SK-N-SH treated with all-trans-retinoic acid at 6 μM for 48 hours (cell line): Measurements from ENCODE around the gene HTR1D.

Experiments used
- ATAC-seq: fragments of 200-7000 bp; cut with Tn5 transposase; 3 replicates; pipeline ENCODE4 v1.9.1; 2020; ENCODE audit warnings: mild to moderate bottlenecking, moderate library complexity
- ARNTL ChIP-seq: fragments of 450-650 bp; formaldehyde crosslinking; IDR thresholded peaks from 2 replicates; pipeline ENCODE4 v1.5.0; 2020; ENCODE audit warnings: low read depth, mild to moderate bottlenecking, moderate library complexity, borderline replicate concordance
- BACH2 ChIP-seq: fragments of 250-450 bp; sonication (Bioruptor Pico); IDR thresholded peaks from 2 replicates; pipeline ENCODE4 v1.9.0; 2021; ENCODE audit warnings: mild to moderate bottlenecking, borderline replicate concordance
- CREB5 ChIP-seq: fragments of 250-450 bp; sonication (Bioruptor Pico); IDR thresholded peaks from 2 replicates; pipeline ENCODE4 v1.5.1; 2020; ENCODE audit warnings: low read depth, mild to moderate bottlenecking, moderate library complexity
- CSDC2 ChIP-seq: fragments of 250-450 bp; sonication (Bioruptor Pico); IDR thresholded peaks from 2 replicates; pipeline ENCODE4 v1.5.0; 2020; ENCODE audit warnings: mild to moderate bottlenecking, moderate library complexity
- CSRNP3 ChIP-seq: fragments of 250-450 bp; sonication (Bioruptor Pico); IDR thresholded peaks from 2 replicates; pipeline ENCODE4 v1.5.1; 2021; ENCODE audit warnings: mild to moderate bottlenecking, moderate library complexity
- ESRRG ChIP-seq: fragments of 250-450 bp; sonication (Bioruptor Pico); IDR thresholded peaks from 2 replicates; pipeline ENCODE4 v1.6.1; 2021; ENCODE audit warnings: mild to moderate bottlenecking
- GLIS3 ChIP-seq: fragments of 250-450 bp; sonication (Bioruptor Pico); IDR thresholded peaks from 2 replicates; pipeline ENCODE4 v1.5.0; 2020; ENCODE audit warnings: mild to moderate bottlenecking, moderate library complexity
- ISL1 ChIP-seq: fragments of 250-450 bp; sonication (Bioruptor Pico); IDR thresholded peaks from 2 replicates; pipeline ENCODE4 v2.1.2; 2022; ENCODE audit warnings: mild to moderate bottlenecking, moderate library complexity
- OSR1 ChIP-seq: fragments of 250-450 bp; sonication (Bioruptor Pico); IDR thresholded peaks from 2 replicates; pipeline ENCODE4 v1.8.0; 2022; ENCODE audit warnings: moderate library complexity, mild to moderate bottlenecking, inconsistent platforms
- PATZ1 ChIP-seq: fragments of 250-450 bp; sonication (Bioruptor Pico); IDR thresholded peaks from 2 replicates; pipeline ENCODE4 v1.8.0; 2020; ENCODE audit warnings: mild to moderate bottlenecking, moderate library complexity, borderline replicate concordance
- POU6F1 ChIP-seq: fragments of 250-450 bp; sonication (Bioruptor Pico); IDR thresholded peaks from 2 replicates; pipeline ENCODE4 v1.8.0; 2021; ENCODE audit warnings: low read depth, mild to moderate bottlenecking, moderate library complexity, borderline replicate concordance
- PPARA ChIP-seq: fragments of 250-450 bp; sonication (Bioruptor Pico); IDR thresholded peaks from 2 replicates; pipeline ENCODE4 v1.5.0; 2020; ENCODE audit warnings: mild to moderate bottlenecking, borderline replicate concordance
- RARB ChIP-seq: fragments of 250-450 bp; sonication (Bioruptor Pico); IDR thresholded peaks from 2 replicates; pipeline ENCODE4 v1.8.0; 2021; ENCODE audit warnings: mild to moderate bottlenecking, moderate library complexity
- SNAI2 ChIP-seq: fragments of 250-450 bp; sonication (Bioruptor Pico); IDR thresholded peaks from 2 replicates; pipeline ENCODE4 v1.5.0; 2020; ENCODE audit warnings: mild to moderate bottlenecking, moderate library complexity
- TCF4 ChIP-seq: fragments of 250-450 bp; sonication (Bioruptor Pico); IDR thresholded peaks from 2 replicates; pipeline ENCODE4 v1.8.0; 2021; ENCODE audit warnings: mild to moderate bottlenecking, moderate library complexity, borderline replicate concordance
- TOX ChIP-seq: fragments of 250-450 bp; sonication (Bioruptor Pico); IDR thresholded peaks from 2 replicates; pipeline ENCODE4 v1.8.0; 2021; ENCODE audit warnings: mild to moderate bottlenecking, moderate library complexity, borderline replicate concordance
- TSHZ2 ChIP-seq: fragments of 250-450 bp; sonication (Bioruptor Pico); IDR thresholded peaks from 2 replicates; pipeline ENCODE4 v1.5.0; 2020; ENCODE audit warnings: mild to moderate bottlenecking, moderate library complexity
- ZC3H10 ChIP-seq: fragments of 250-450 bp; sonication (Bioruptor Pico); IDR thresholded peaks from 2 replicates; pipeline ENCODE4 v1.5.1; 2021; ENCODE audit warnings: mild to moderate bottlenecking, moderate library complexity
- ZFP3 ChIP-seq: fragments of 250-450 bp; sonication (Bioruptor Pico); IDR thresholded peaks from 2 replicates; pipeline ENCODE4 v1.5.0; 2020; ENCODE audit warnings: mild to moderate bottlenecking, moderate library complexity
- ZNF565 ChIP-seq: fragments of 450-650 bp; formaldehyde crosslinking; conservative IDR thresholded peaks from 2 replicates; pipeline ENCODE4 v1.5.0; 2020; ENCODE audit warnings: low read depth, mild to moderate bottlenecking, moderate library complexity
- ZNF70 ChIP-seq: fragments of 450-650 bp; formaldehyde crosslinking; IDR thresholded peaks from 2 replicates; pipeline ENCODE4 v1.5.0; 2020; ENCODE audit warnings: mild to moderate bottlenecking, moderate library complexity
- ZNF8 ChIP-seq: fragments of 450-650 bp; formaldehyde crosslinking; IDR thresholded peaks from 2 replicates; pipeline ENCODE4 v1.5.0; 2020; ENCODE audit warnings: mild to moderate bottlenecking, moderate library complexity

Gene HTR1D

GRCh38 chr1:23169727-23170335 is 47.5 kb downstream of the HTR1D start:
- no peak for ATAC-seq
- TF ChIP-seq TCF4 (CRISPR knock-in tag) (no peak), GLIS3 (CRISPR knock-in tag) (no peak), CSRNP3 (CRISPR knock-in tag) (no peak), CSDC2 (no peak), ISL1 (CRISPR knock-in tag) (no peak), RARB (CRISPR knock-in tag) (no peak), SNAI2 (CRISPR knock-in tag) (no peak), ZFP3 (CRISPR knock-in tag) (no peak), OSR1 (no peak), TOX (no peak), PATZ1 (CRISPR knock-in tag) (no peak), ZNF565 (CRISPR knock-in tag) (no peak), BACH2 (CRISPR knock-in tag) (no peak), POU6F1 (CRISPR knock-in tag) (no peak), ZNF8 (no peak), ARNTL (CRISPR knock-in tag) (no peak), ZC3H10 (CRISPR knock-in tag) (no peak), PPARA (CRISPR knock-in tag) (no peak), ESRRG (no peak), TSHZ2 (no peak)

GRCh38 chr1:23169195-23169575 is 48.1 kb downstream of the HTR1D start:
- no peak for TF ChIP-seq PPARA (CRISPR knock-in tag)
- ATAC-seq, result no peak

GRCh38 chr1:23168445-23169194 is 48.7 kb downstream of the HTR1D start, which contains the start of gene LUZP1:
Gene LUZP1, minus strand, starts transcription at chr1:23168856.
- peak; percentile 81 for ATAC-seq
- TF ChIP-seq POU6F1 (CRISPR knock-in tag), result no peak
- no peak for TF ChIP-seq ZNF70 (CRISPR knock-in tag)
- TF ChIP-seq RARB (CRISPR knock-in tag), result no peak
- no peak for TF ChIP-seq CREB5
